Stimulated activated CD8-positive, alpha-beta memory T cell treated with anti-CD3 and anti-CD28 coated beads, Interleukin-12 subunit alpha, Interleukin-12 subunit beta, amount 100 ng/mL, for 24 hours (primary cell): ENCODE measurements around the gene SYNJ2.

Source experiments
- DNase-seq: peaks from one replicate; pipeline ENCODE4 v3.0.0-alpha.2; 2020; ENCODE audit errors: extremely low read depth

SYNJ2 gene

GRCh38 chr6:158011478-158011920, 29.8 kb downstream of the SYNJ2 start:
- DNase-seq, result no peak

- DNase-seq, result no peak
These were observed 30.4 kb downstream of the SYNJ2 start for GRCh38 chr6:158011980-158012566.

- DNase-seq, result no peak
These were observed 32.3 kb downstream of the SYNJ2 start for GRCh38 chr6:158013904-158014504.

DNA sequence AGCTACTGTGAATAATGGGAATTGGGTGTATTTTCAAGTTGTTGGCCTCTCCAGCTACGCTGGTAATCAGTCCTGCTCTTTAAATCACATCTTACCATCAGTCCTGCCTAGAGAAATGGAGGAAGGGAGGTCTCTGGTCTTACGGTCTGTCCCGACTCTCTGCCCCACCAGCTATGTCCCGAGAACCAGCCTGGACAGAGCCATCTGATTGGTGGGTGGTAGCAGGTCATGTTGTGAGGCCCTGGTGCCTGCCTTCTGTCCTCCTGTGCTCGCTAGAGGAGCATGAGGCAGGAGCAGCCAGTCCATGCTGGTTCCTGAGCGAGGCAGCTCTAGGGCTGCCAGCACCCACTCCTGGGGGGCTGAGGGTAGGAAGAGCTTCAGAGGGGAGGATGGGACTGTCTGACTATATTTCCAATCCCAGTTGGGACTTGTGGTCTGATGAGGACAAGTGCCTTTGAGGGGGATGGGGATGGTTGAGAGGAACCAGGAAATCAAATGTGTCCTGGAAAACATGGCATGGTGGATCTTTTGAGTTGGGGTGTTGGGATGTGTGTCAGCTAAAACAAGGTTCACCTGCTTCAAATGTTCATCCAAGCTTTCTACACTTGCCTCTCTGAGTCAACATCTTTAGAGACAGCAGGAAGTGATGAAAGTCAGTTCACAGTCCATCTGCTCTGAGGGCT, 33.0 kb downstream of the SYNJ2 start:
- DNase-seq, result no peak

GRCh38 chr6:158015188-158015506, 33.5 kb downstream of the SYNJ2 start:
- DNase-seq, result no peak

DNA sequence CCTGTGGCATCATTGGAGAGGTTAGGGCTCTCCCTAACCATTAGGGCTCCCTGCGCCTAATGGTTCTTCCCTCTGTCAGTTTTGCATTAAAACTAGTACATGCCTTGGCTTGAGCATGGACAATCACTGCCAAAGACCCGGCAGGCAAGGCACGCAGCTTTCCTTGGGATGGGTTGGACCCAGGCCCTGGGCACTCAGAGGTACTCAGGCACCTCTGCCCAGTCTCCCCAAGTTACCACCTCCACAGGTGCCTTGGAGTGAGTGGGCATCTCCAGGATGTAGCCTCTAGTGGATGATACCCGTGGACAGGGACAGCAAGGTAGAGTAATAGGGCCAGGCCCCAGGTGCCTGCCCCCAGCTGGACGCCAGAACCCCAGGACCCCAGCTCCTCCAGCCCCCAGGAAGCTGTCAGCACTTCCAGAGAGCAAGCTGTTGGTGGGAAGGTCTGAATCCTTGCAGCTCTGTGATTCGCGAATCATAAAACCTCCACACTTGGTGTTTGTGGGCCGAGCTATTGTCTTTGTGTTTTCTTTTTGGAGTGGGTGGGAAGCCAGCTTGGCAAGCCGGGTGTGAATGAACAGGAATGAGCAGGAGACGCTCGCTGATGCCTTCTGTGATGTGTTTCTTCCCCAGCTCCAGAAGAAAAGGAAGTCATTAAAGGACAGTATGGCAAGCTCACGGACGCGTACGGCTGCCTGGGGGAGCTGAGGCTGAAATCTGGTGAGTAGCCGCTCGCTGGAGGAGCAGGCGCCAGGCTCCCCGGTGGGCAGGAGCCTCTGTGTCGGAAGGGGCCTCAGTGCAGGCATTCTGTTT, 35.1 kb downstream of the SYNJ2 start:
- no peak for DNase-seq

DNA sequence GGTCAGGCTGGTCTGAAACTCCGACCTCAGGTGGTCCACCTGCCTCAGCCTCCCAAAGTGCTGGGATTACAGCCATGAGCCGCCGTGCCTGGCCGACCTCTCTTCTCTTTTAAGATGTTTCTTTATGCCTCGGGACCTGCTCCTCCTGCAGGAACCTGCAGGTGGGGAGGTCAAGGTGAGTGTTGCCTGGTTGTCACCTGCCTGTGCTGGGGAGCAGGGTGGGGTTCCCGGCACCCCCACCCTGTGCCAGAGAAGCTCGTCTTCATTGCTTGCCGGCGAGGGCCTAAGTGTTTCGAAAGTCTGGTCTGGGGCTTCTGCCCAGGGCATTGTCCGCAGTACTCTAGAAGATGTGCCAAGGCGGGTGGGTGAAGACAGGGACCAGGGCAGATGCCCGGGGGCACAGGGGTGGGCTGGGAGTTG, 36.0 kb downstream of the SYNJ2 start:
- no peak for DNase-seq

GRCh38 chr6:158018041-158018771, 36.5 kb downstream of the SYNJ2 start:
- no peak for DNase-seq

- no peak for DNase-seq
These were observed 37.2 kb downstream of the SYNJ2 start for GRCh38 chr6:158018851-158019361.

GRCh38 chr6:158019416-158019815, 37.8 kb downstream of the SYNJ2 start:
- DNase-seq, result no peak

DNA sequence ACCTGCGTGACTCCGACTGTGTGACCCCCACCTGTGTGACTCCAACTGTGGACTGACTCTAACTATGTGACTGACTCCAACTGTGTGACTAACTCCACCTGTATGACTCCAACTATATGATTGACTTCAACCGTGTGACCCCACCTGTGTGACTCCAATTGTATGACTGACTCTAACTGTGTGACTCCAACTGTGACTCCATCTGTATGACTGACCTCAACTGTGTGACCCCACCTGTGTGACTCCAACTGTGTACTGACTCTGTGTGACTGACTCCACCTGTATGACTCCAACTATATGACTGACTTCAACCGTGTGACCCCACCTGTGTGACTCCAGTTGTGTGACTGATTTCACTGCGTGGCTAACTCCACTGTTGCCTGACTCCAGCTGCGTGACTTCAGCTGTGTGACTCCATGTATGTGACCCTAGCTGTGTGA, 38.6 kb downstream of the SYNJ2 start:
- DNase-seq, result no peak

- no peak for DNase-seq
These were observed 39.1 kb downstream of the SYNJ2 start for GRCh38 chr6:158020811-158021210.

DNA sequence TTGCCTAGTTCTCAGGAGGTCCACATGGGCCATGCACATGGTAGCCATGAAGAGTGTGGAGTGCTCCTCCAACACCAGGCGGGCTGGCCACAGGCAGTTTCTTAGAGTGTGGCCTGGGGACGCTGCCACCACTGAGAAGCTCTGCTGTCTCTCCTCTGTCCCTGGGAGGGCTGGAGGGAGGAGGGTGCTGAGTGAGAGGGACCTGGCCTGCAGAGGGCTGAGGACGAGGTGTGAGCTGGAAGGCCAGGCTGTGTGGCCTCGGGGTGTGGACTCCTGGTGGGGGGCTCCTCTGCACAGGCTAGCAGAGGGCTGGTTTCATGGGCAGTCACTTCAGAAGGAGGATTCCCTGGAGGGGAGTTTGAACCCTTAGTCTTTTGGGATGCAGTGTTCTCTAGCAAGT, 39.7 kb downstream of the SYNJ2 start:
- no peak for DNase-seq

DNA sequence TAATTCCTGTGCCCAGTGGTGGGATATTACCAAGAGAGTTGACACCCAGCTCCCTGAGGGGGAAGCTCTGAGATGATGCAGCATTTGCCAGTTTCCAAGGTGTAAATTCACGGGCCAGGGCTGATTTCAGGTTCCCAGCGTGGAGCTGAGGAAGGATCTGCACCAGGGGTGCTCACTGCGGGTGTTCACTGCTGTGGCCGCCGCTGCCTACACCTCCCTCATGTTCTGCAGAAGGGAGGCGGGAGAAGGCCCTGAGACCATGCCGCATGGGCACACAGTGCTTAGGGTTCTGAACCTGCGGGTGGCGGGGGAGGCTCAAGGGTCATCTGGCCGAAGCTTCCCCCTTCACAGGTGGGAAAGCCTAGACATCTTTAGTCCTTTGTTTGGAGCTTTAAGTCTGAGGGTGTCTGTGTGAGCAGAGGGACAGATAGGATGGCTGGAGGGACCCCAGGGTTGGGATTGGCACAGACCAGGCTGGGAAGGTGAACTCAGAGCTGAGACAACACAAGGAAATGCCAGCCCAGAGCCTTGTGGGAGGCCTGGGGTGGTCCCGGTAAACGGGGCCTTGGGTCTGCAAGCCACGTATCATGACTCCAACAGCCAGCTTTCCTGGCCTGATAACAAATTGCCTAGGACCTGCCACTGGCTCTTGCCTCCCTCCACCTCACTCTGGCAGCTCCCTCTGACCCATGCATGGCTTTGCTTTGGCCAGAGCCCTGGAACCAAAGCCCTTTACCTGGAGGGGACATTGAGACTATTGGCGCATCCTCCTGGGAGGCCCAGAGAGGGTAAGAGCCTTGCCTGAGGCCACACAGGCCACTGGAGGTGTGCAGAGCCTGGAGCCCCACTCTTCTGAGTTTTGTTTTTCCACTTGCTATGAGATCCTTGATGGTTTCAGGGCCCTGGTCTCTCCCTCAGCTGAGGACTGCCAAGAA, 40.4 kb downstream of the SYNJ2 start:
- DNase-seq, result no peak

DNA sequence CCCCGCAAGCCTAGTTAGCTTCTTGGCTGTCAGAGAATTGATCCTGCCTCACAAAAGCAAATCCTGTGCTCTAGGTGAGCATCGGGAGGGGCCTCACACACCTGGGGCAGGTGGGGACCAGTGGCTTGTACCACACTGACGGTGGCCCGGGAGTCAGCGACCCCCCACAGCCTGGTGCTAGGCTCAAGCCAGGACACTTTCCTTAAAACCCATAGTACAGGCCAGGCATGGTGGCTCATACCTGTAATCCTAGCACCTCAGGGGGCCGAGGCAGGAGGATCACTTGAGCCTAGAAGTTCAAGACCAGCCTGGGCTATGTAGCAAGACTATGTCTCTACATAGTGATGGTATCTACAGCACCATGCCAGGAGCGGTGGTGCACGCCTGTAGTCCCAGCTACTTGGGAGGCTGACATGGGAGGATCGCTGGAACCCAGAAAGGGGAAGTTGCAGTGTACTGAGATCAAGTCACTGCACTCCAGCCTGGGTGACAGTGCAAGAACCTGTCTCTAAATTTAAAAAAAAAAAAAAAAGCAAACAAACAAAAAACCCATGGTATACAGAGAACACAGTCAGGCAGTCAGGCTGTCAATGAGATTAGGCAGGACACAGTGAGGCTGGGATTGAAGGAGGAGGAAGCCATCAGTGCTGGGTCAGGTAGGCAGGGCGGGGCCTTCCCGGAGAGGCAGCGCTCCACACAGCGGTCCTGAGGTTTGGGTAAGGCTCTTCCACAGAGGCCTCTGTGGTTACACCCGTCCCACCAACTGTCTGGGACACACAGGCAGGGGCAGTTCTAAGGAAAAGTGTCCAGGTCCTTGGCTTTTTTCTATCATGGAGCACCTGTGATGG, 41.3 kb downstream of the SYNJ2 start:
- no peak for DNase-seq

DNA sequence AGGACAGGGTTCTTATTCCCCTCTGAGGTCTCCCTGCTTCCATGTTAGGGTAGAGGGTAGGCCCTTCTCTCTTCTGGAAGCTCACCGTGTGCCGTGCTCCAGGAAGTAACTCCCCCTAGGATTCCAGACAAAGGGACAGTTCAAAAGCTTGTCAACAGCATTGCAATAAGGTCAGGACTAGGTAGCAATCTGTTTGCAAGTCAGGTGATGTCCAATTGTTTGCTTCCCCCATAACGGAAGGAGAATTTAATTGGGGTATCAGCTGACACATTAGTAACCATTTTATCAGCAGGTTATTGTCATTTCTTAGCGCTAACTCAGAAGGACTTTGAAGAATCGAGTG, 41.9 kb downstream of the SYNJ2 start:
- DNase-seq, result no peak

GRCh38 chr6:158024566-158025297, 43.1 kb downstream of the SYNJ2 start:
- DNase-seq, result no peak

DNA sequence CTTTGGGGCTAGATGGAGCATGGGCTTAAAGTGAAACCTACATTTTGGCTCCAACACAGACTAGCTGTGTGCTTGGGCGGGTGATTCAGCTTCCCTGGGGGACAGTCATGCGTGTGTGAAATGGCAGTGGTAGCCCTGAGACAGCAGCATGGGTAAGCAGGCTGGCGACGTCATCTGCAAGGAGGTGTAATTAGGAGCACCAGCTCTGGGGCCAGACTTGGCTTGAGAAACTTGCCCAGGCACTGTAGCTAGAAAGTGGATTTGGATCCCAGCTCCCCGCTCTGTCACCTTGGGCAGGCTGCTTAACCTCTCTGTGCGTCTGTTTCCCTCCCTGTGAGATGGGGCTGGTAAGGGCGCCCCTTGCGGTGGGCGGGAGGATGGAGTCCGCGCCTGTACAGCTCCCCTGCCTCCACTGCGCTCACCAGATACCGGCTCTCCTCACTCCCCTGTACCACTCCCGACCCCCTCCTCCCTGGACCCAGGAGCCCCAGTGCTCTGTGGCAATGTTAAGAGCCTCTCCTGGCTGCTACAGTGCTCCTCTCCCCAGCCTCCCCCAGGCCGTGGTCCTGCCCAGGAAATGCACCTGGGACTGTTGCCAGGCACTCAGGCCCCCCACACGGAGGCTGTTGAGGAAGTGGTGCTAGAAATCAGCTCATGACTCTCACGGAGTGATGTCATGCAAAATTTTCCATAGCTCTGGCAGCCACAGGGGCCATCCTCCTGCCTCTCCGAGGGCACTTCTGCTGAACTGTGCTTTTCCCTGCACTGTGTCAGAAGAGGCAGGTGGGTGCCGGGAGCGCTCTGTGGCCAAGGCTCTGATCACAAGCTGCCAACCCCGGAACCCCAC, 44.6 kb downstream of the SYNJ2 start:
- peak; percentile 58 for DNase-seq
